ENCODE results near the gene TBC1D5. TPM values are rescaled to one million over a fixed set of nuclear protein-coding genes. Genes with fewer than 3 reads are reported as not detected.

The TBC1D5 gene
- total RNA-seq, 1 experiment from 2014 or later, result 30.4 TPM

DNA sequence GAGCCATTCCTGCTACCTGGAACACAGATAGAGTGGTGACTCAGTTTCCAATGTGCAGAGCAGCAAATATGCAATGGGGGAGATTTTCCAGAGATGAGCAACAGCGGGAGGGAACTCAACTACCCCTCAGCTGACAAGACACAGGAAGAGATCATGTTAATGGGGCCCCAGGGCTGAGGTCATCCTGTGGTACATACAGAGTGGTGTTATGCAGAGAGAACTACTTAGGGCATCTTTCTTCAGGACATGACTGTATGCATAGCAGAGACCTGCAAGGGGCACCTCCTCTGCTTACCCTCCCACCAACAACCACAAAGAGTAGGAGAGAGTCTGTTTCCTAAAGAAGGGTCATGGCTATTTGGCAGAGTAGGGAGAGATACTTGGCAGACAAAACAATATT is 6.8 kb upstream of the TBC1D5 start:
- no peak for DNase-seq (ENCODE audit: low read depth, low spot score)
- Histone ChIP-seq H3K27me3 (ENCODE audit: control insufficient read depth, insufficient read depth, low read length) (no peaks in the 10 kb centered on the region), H3K4me1 (ENCODE audit: control insufficient read depth, insufficient read depth, low read length) (no peaks in the 10 kb centered on the region), H3K9me3 (ENCODE audit: control insufficient read depth, insufficient read depth, low read depth, low read length) (no peaks in the 10 kb centered on the region), H3K4me3 (ENCODE audit: low read depth in 2 of 2, low read length in 2 of 2) (no peak overlapping the region), H3K27ac (ENCODE audit: low read length) (no peak overlapping the region), H3K36me3 (ENCODE audit: control insufficient read depth, insufficient read depth, low read length) (no peaks in the 10 kb centered on the region)
- POLR2A ChIA-PET, result no interaction called here
- TF ChIP-seq SIN3A (IDR thresholded peaks at IDR 0.05; ENCODE audit: borderline replicate concordance, insufficient read depth, low read depth, low read length) (no peak), POLR2AphosphoS5 (IDR thresholded peaks at IDR 0.05; ENCODE audit: low read depth, low read length) (no peak), TCF7L2 (IDR thresholded peaks at IDR 0.05; ENCODE audit: low read depth, low read length) (no peak)
- TF ChIP-seq, protein P1, sequence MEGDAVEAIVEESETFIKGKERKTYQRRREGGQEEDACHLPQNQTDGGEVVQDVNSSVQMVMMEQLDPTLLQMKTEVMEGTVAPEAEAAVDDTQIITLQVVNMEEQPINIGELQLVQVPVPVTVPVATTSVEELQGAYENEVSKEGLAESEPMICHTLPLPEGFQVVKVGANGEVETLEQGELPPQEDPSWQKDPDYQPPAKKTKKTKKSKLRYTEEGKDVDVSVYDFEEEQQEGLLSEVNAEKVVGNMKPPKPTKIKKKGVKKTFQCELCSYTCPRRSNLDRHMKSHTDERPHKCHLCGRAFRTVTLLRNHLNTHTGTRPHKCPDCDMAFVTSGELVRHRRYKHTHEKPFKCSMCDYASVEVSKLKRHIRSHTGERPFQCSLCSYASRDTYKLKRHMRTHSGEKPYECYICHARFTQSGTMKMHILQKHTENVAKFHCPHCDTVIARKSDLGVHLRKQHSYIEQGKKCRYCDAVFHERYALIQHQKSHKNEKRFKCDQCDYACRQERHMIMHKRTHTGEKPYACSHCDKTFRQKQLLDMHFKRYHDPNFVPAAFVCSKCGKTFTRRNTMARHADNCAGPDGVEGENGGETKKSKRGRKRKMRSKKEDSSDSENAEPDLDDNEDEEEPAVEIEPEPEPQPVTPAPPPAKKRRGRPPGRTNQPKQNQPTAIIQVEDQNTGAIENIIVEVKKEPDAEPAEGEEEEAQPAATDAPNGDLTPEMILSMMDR (IDR thresholded peaks at IDR 0.05), result no peak
- TF ChIP-seq, protein P2, sequence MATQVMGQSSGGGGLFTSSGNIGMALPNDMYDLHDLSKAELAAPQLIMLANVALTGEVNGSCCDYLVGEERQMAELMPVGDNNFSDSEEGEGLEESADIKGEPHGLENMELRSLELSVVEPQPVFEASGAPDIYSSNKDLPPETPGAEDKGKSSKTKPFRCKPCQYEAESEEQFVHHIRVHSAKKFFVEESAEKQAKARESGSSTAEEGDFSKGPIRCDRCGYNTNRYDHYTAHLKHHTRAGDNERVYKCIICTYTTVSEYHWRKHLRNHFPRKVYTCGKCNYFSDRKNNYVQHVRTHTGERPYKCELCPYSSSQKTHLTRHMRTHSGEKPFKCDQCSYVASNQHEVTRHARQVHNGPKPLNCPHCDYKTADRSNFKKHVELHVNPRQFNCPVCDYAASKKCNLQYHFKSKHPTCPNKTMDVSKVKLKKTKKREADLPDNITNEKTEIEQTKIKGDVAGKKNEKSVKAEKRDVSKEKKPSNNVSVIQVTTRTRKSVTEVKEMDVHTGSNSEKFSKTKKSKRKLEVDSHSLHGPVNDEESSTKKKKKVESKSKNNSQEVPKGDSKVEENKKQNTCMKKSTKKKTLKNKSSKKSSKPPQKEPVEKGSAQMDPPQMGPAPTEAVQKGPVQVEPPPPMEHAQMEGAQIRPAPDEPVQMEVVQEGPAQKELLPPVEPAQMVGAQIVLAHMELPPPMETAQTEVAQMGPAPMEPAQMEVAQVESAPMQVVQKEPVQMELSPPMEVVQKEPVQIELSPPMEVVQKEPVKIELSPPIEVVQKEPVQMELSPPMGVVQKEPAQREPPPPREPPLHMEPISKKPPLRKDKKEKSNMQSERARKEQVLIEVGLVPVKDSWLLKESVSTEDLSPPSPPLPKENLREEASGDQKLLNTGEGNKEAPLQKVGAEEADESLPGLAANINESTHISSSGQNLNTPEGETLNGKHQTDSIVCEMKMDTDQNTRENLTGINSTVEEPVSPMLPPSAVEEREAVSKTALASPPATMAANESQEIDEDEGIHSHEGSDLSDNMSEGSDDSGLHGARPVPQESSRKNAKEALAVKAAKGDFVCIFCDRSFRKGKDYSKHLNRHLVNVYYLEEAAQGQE (IDR thresholded peaks at IDR 0.05; ENCODE audit: insufficient read depth in 1 of 2, low read depth in 2 of 2, low read length in 1 of 2), result no peak
- no TSS peak for BruUV-seq (replicated peaks)
- CTCF ChIA-PET, result no interaction called here
- in situ Hi-C loops (cut with HindIII; ENCODE audit: low pct_unique_long_range_greater_than_20kb, low sequenced_read_pairs) (no loop called here), intact Hi-C loops (cut with micrococcal nuclease; ENCODE audit: unreplicated experiment) (no loop called here)
- ATAC-seq, result no peak

DNA sequence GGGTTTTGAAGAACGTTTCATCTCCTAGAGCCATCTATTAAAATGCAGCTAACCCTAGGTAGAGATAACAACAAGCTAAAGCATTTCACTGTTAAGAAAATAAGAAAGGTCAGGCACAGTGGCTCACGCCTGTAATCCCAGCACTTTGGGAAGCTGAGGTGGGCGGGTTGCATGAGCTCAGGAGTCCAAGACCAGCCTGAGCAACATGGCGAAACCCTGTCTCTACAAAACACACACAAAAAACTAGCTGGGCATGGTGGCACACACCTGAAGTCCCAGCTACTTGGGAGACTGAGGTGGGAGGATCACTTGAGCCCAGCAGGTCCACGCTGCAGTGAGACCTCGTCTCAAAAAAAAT is 5.4 kb upstream of the TBC1D5 start:
- ChIA-PET CTCF (no interaction called here), POLR2A (interaction anchor here (0.6 kb wide), 1 partner anchor 805 kb away, joined by 3 read pairs; no protein-coding TSS in a partner anchor)
- Histone ChIP-seq H3K27ac (ENCODE audit: low read length) (no peak overlapping the region), H3K4me1 (ENCODE audit: control insufficient read depth, insufficient read depth, low read length) (peaks cover 7% of the 10 kb centered on the region; the same call in 1 of the 2 replicates), H3K9me3 (ENCODE audit: control insufficient read depth, insufficient read depth, low read depth, low read length) (no peaks in the 10 kb centered on the region), H3K36me3 (ENCODE audit: control insufficient read depth, insufficient read depth, low read length) (no peaks in the 10 kb centered on the region), H3K27me3 (ENCODE audit: control insufficient read depth, insufficient read depth, low read length) (no peaks in the 10 kb centered on the region), H3K4me3 (ENCODE audit: low read depth in 2 of 2, low read length in 2 of 2) (no peak overlapping the region)
- no TSS peak for BruUV-seq (replicated peaks)
- DNase-seq (ENCODE audit: low read depth, low spot score), result no peak
- ATAC-seq, result no peak
- intact Hi-C loops (cut with micrococcal nuclease; ENCODE audit: unreplicated experiment) (no loop called here), in situ Hi-C loops (cut with HindIII; ENCODE audit: low pct_unique_long_range_greater_than_20kb, low sequenced_read_pairs) (no loop called here)
- TF ChIP-seq SIN3A (IDR thresholded peaks at IDR 0.05; ENCODE audit: borderline replicate concordance, insufficient read depth, low read depth, low read length) (no peak), TCF7L2 (IDR thresholded peaks at IDR 0.05; ENCODE audit: low read depth, low read length) (no peak), POLR2AphosphoS5 (IDR thresholded peaks at IDR 0.05; ENCODE audit: low read depth, low read length) (no peak)
- TF ChIP-seq, protein P2 (IDR thresholded peaks at IDR 0.05; ENCODE audit: insufficient read depth in 1 of 2, low read depth in 2 of 2, low read length in 1 of 2), result no peak
- TF ChIP-seq, protein P1 (IDR thresholded peaks at IDR 0.05), result no peak

All from Panc1 (cell line).